ENCODE results near the gene ITPR2. TPM values are rescaled to one million over a fixed set of nuclear protein-coding genes. Genes with fewer than 3 reads are reported as not detected.

Gene ITPR2
- total RNA-seq, 1 experiment from 2014 or later: 26.0 TPM

DNA sequence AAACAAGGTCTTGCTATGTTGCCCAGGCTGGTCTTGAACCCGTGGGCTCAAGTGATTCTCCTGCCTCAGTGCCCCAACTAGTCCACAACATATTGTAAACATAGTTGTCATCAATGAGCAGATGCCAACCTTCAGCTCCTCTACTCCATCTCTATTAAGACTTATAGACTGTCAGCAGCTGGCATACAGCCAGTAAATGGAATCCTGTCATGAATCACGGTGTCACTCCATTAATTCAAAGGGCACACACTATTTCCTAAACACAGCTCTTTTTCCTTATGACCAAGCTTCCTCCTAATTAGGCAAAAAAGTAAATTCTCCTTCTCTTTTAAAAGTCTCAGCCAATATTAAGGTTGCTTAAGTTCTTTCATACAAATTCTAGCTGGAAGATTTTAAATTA is 111.2 kb downstream of the ITPR2 start:
- CTCF ChIA-PET: no interaction called here
- no TSS peak for BruUV-seq (replicated peaks)

DNA sequence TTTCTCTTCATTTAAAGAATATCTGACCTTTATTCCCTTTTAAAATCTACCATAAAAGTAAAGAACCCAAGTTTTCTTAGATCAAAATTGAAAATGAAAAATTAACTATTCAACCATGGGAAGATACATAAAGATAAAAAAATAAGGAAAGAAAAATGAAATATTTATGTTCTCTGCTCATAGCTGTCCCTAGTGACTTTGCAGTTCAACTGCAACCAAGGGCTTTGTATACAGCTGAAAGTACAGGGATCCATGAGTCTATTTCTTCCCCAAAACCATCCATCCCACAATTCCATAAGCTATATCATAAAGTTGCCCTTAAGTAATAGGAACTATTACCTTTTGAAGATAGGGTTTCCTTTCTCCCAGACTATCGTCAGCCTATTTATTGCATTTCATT is 113.1 kb downstream of the ITPR2 start:
- POLR2A ChIA-PET (ENCODE audit: unreplicated experiment): interaction anchor here (0.7 kb wide), 1 partner anchor 28 kb away, joined by 5 read pairs; no protein-coding TSS in a partner anchor
- Histone ChIP-seq H3K4me3 (no peak overlapping the region), H3K36me3 (ENCODE audit: low read depth) (no peaks in the 10 kb centered on the region), H3K9me2 (ENCODE audit: insufficient read depth) (no peaks in the 10 kb centered on the region; the same call in 1 of the 2 replicates), H4K20me1 (ENCODE audit: insufficient read depth) (no peaks in the 10 kb centered on the region), H3K27me3 (ENCODE audit: insufficient read depth, low read depth) (no peaks in the 10 kb centered on the region), H3K27ac (no peak overlapping the region), H2AFZ (no peak overlapping the region), H3K9me3 (ENCODE audit: insufficient read depth, low read depth) (no peaks in the 10 kb centered on the region), H3K79me2 (ENCODE audit: low read depth) (no peaks in the 10 kb centered on the region), H3F3A (ENCODE audit: insufficient read depth, low read depth) (peaks cover 7% of the 10 kb centered on the region; the same call in 1 of the 2 replicates), H3K4me2 (no peak overlapping the region), H3K4me1 (replicated peaks; ENCODE audit: insufficient read depth) (no peaks in the 10 kb centered on the region; the same call in 1 of the 2 replicates)
- no peak for DNase-seq
- CTCF ChIA-PET: no interaction called here
- BruUV-seq (replicated peaks): no TSS peak
- intact Hi-C loops (cut with micrococcal nuclease; ENCODE audit: unreplicated experiment): no loop called here
- no peak for TF ChIP-seq EZH2 (IDR thresholded peaks at IDR 0.05; ENCODE audit: low read depth)
- TF ChIP-seq, protein P1, sequence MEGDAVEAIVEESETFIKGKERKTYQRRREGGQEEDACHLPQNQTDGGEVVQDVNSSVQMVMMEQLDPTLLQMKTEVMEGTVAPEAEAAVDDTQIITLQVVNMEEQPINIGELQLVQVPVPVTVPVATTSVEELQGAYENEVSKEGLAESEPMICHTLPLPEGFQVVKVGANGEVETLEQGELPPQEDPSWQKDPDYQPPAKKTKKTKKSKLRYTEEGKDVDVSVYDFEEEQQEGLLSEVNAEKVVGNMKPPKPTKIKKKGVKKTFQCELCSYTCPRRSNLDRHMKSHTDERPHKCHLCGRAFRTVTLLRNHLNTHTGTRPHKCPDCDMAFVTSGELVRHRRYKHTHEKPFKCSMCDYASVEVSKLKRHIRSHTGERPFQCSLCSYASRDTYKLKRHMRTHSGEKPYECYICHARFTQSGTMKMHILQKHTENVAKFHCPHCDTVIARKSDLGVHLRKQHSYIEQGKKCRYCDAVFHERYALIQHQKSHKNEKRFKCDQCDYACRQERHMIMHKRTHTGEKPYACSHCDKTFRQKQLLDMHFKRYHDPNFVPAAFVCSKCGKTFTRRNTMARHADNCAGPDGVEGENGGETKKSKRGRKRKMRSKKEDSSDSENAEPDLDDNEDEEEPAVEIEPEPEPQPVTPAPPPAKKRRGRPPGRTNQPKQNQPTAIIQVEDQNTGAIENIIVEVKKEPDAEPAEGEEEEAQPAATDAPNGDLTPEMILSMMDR (conservative IDR thresholded peaks at IDR 0.05): no peak; the same call in 1 of the 2 replicates

More for the DNA sequence above, 111.2 kb downstream of the ITPR2 start:
- Histone ChIP-seq H4K20me1 (ENCODE audit: insufficient read depth) (no peaks in the 10 kb centered on the region), H3K79me2 (ENCODE audit: low read depth) (no peaks in the 10 kb centered on the region), H3K9me3 (ENCODE audit: insufficient read depth, low read depth) (no peaks in the 10 kb centered on the region), H3F3A (ENCODE audit: insufficient read depth, low read depth) (peaks cover 7% of the 10 kb centered on the region; the same call in 1 of the 2 replicates), H3K27me3 (ENCODE audit: insufficient read depth, low read depth) (no peaks in the 10 kb centered on the region), H3K4me1 (replicated peaks; ENCODE audit: insufficient read depth) (no peaks in the 10 kb centered on the region; the same call in 1 of the 2 replicates), H3K36me3 (ENCODE audit: low read depth) (no peaks in the 10 kb centered on the region), H2AFZ (no peak overlapping the region), H3K27ac (no peak overlapping the region), H3K4me2 (no peak overlapping the region), H3K4me3 (no peak overlapping the region), H3K9me2 (ENCODE audit: insufficient read depth) (no peaks in the 10 kb centered on the region; the same call in 1 of the 2 replicates)
- no peak for DNase-seq
- intact Hi-C loops (cut with micrococcal nuclease; ENCODE audit: unreplicated experiment): no loop called here
- no peak for TF ChIP-seq EZH2 (IDR thresholded peaks at IDR 0.05; ENCODE audit: low read depth)
- TF ChIP-seq, protein P1 (conservative IDR thresholded peaks at IDR 0.05): no peak
- POLR2A ChIA-PET (ENCODE audit: unreplicated experiment): no interaction called here

DNA sequence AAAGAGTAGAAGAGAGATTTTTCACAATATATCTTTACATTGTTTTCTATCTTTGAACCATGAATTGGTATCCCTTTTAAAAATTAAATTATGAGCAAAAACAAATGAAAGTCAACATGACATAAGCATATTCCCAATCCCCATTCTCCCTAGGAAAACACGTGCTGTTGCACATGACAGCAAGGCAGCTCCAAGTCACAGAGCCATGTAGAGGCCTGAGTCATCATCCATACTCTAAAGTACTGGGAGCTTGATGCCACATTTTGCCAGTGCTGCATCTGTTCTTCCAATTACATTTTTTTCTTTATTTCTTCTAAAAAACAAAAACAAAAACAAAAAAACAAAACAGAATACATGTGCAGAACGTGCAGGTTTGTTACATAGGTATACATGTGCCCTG is 115.2 kb downstream of the ITPR2 start:
- Histone ChIP-seq H3K4me2 (no peak overlapping the region), H3K79me2 (ENCODE audit: low read depth) (no peaks in the 10 kb centered on the region), H3K4me1 (replicated peaks; ENCODE audit: insufficient read depth) (no peaks in the 10 kb centered on the region), H3K27me3 (ENCODE audit: insufficient read depth, low read depth) (no peaks in the 10 kb centered on the region), H3K4me3 (no peak overlapping the region), H4K20me1 (ENCODE audit: insufficient read depth) (no peaks in the 10 kb centered on the region), H3K36me3 (ENCODE audit: low read depth) (no peaks in the 10 kb centered on the region), H2AFZ (no peak overlapping the region), H3K27ac (no peak overlapping the region), H3F3A (ENCODE audit: insufficient read depth, low read depth) (no peaks in the 10 kb centered on the region), H3K9me3 (ENCODE audit: insufficient read depth, low read depth) (no peaks in the 10 kb centered on the region), H3K9me2 (ENCODE audit: insufficient read depth) (no peaks in the 10 kb centered on the region; the same call in 1 of the 2 replicates)
- no TSS peak for BruUV-seq (replicated peaks)
- intact Hi-C loops (cut with micrococcal nuclease; ENCODE audit: unreplicated experiment): no loop called here
- POLR2A ChIA-PET (ENCODE audit: unreplicated experiment): no interaction called here
- TF ChIP-seq, protein P1 (conservative IDR thresholded peaks at IDR 0.05): no peak
- no peak for TF ChIP-seq EZH2 (IDR thresholded peaks at IDR 0.05; ENCODE audit: low read depth)
- CTCF ChIA-PET: interaction anchor here (0.6 kb wide), 1 partner anchor 298 kb away, joined by 4 read pairs; no protein-coding TSS in a partner anchor
- no peak for DNase-seq

All from PC-9 (cell line).